GM12872 (cell line): ENCODE measurements around the gene MGME1.

Experiments
- TF ChIP-seq, protein P1 (sequence below): IDR thresholded peaks from 3 replicates; pipeline ENCODE4 v1.5.1; 2011; ENCODE audit warnings: low read depth, mild to moderate bottlenecking, low read length, moderate library complexity; ENCODE audit not compliant: insufficient read depth

Gene MGME1, protein sequence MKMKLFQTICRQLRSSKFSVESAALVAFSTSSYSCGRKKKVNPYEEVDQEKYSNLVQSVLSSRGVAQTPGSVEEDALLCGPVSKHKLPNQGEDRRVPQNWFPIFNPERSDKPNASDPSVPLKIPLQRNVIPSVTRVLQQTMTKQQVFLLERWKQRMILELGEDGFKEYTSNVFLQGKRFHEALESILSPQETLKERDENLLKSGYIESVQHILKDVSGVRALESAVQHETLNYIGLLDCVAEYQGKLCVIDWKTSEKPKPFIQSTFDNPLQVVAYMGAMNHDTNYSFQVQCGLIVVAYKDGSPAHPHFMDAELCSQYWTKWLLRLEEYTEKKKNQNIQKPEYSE

DNA sequence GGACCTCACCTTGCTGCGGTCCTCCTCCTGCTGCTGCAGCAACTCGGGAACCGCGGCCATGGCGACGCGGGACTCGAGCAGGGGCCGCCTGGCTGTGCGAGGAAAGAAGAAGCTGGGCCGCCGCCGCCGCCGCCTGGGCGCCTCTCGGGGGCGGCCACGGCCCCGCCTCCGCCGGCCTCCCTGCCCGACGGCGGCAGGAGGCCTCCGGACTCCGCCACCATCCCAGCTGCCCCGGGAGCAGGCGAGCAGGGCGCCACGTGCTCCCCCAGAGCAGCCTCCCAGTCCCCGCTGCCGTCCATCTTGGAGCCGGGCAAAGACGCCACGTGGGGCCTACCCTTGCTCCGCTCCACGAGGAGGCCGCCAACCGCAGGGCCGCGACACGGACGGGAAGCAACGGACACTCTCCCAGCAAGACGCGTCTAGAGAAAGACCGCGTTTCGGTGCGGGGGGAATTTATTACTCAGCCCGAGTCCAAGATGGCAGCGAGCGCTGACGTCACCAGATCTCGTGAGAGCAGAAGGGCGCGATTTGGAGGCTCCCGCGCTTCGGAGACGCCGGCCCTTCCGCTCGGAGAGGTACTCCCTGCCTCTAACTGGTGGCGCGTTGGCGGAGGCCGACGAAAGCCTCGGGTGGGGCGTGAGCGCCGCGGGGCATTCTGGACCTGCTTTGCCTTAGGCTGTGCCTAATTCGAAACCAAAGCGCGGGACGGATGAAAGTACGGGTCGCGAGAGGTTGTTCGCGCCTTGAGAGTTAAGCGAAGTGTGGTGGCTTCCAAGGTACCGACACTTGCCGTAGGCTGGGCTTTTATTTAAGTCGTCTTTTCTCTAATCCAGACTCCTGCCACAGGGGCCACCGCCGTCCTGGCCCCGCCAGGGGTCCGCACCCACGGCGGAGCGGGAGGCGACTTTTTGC is at the start of gene MGME1, which contains the start of gene SNX5:
Gene MGME1, plus strand, starts transcription at position 653 of the 912 bp plus-strand sequence. CDS start 842 bp downstream, outside the sequence.
Gene SNX5, minus strand, starts transcription at position 429 of the 912 bp plus-strand sequence. Its CDS starts 369 bp downstream, at position 60.
- TF ChIP-seq, protein P1, sequence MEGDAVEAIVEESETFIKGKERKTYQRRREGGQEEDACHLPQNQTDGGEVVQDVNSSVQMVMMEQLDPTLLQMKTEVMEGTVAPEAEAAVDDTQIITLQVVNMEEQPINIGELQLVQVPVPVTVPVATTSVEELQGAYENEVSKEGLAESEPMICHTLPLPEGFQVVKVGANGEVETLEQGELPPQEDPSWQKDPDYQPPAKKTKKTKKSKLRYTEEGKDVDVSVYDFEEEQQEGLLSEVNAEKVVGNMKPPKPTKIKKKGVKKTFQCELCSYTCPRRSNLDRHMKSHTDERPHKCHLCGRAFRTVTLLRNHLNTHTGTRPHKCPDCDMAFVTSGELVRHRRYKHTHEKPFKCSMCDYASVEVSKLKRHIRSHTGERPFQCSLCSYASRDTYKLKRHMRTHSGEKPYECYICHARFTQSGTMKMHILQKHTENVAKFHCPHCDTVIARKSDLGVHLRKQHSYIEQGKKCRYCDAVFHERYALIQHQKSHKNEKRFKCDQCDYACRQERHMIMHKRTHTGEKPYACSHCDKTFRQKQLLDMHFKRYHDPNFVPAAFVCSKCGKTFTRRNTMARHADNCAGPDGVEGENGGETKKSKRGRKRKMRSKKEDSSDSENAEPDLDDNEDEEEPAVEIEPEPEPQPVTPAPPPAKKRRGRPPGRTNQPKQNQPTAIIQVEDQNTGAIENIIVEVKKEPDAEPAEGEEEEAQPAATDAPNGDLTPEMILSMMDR, result no peak

DNA sequence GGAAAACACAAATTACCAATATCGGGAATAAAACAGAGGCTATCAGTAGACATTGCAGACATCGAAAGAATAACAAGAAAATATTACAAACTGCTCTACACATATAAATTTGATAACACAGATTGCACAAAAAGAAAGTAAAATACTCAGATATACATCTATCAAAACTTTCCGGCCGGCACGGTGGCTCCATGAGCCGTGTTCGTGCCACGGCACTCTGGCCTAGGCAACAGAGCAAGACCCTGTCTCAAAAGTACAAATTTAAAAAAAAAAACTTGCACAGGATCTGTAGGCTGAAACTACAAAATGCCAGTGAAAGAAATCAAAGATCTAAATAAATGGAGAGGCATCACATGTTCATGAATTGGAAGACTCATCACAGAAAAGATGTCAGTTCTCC is 49.7 kb upstream of the MGME1 start:
- TF ChIP-seq, protein P1, result no peak

DNA sequence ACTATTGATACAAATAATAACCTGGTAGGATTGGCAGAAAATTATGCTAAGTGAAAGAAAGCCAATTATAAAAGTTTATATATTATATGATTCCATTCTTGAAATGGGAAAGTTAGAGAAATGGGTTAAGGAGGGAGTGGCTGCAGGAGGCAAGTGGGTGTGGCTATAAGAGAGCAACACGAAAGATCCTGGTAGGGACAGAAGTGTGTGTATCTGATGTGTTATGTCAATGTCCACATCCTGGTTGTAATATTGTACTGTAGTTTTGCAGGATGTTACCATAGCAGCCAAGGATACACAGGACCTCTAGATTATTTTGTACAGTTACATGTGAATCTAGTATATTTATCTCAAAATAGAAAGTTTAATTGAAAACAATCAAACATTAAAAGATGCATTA is 47.0 kb upstream of the MGME1 start:
- TF ChIP-seq, protein P1, result no peak

DNA sequence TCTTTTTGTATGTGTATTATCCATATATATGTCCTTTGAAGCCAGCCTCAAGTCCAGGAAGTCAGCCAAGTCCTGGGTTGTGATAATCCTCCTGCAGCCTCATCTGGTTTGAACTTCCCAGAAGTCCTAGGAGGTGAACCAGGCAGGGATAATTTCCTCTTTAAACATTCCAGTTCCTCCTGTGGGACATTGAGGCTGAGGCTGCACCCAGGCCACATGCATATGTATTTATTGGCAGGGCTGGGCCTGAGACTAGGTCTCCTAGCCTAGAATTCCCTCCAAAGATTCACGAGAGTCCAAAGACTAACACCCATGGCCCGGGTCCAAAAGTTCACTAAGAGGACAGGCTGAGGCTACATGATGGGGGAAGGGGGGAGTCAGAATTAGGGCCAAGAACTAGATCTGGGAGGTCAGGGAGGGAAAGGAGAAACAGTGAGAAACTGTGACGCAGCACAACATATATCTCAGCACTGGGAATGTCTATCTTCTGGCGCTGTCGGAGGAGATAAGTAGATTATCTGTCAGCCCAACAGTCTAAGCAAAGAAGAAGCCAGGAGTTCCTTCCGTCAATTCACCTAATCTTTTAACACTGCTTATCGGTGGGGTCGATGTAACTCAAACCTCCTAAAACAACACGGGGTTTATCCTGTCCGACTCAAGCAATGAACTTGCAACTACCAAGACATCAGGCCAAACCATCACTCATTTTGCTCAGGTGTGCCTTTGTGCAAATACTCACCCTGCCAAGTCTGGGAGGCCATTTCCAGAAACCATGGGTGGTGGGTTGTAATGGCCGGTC is 43.5 kb upstream of the MGME1 start:
- TF ChIP-seq, protein P1, result no peak

DNA sequence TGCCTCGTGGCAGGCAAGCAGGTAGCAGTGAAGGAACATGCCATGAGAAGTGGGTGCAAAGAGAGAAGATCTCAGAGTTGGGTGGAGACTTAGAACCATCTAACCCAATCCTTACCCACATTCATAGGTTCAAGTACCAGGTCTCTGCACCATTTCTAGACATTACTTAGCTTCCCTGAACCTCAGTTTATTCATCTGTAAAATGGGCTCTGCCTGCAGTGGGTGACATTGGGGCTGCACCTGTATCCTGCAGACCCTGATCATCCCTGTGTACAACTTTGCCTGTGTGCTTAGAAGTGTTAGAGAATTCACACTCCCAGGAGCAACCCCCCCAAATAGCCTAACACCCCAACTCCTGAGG is 42.9 kb upstream of the MGME1 start:
- TF ChIP-seq, protein P1, result no peak

DNA sequence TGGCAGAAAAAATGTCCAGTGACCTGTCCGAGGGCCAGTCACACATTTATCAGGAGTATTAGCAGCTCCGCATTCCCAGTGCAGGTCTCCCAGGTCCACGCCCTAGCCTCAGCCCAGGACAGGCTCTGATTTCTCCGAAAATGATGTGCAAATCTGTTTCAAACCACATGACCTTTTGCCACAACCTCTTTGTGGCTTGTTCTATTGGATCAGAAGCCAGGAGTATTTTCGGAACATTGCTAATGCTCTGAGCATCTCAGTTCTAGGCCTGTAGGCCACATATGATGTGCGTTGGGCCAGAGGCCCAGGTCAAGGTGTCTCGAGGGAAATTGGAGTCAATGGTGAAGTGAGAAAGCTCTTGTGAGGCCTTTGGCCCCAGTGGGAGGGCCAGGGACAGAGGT is 40.6 kb upstream of the MGME1 start:
- TF ChIP-seq, protein P1, result no peak

DNA sequence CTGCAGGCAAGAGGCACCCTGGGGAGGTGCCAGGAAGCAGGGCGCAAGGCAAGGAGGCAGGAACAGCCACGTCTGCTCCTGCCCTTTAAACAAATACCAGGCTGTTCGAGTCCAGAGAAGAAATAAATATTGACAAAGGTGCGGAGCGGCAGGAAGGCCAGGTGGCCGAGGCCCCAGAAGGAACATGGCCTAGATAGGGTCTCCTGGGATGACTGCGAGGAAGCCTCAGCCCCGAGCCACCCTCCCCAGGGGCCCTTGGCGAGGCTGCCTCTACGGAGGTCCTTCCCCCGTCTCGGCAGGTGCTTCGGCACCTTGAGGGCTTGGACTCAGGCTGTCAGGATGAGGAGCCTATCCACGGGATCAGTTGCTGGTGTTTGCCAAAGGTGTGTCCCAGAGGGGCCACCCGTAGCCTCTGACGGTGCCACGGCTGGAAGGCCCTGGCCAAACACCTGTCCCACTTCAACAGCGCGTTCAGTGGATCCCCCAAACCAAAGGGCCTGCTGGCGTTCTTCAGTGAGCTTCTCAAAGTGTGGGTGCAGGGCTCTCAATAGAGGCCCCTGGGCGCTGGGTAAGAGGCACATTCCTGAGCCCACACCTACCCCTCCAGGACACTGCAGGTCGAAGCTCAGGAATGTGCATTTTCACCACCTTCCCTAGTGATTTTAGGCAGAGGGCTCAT is 40.0 kb upstream of the MGME1 start:
- TF ChIP-seq, protein P1, result no peak
